HG03066 (cell line): ENCODE measurements around the gene SCUBE2.

Source experiments
- ATAC-seq: cut with Tn5 transposase; IDR thresholded peaks from one replicate; pipeline ENCODE4 v1.9.1; 2021; ENCODE audit warnings: low read depth; ENCODE audit not compliant: unreplicated experiment

SCUBE2 gene

DNA sequence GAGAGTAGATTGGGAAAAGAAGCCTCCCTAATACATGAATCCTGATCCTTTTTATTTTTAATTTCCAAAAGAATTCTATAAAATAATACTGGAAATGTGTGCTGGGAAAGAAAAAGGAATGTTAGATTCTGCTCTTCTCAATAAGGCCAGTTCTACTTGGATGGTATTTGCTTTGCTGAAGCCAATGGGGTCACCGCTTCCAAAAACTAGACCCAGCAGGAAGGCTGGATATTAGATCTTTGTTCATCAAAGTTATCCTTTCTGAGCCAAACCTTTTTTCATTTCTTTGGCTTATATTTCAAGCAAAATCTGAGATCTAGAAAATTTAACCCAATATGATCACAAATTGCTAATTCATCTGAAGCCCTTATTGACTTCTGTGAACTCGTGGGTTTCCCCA is 41.4 kb downstream of the SCUBE2 start:
- no peak for ATAC-seq

DNA sequence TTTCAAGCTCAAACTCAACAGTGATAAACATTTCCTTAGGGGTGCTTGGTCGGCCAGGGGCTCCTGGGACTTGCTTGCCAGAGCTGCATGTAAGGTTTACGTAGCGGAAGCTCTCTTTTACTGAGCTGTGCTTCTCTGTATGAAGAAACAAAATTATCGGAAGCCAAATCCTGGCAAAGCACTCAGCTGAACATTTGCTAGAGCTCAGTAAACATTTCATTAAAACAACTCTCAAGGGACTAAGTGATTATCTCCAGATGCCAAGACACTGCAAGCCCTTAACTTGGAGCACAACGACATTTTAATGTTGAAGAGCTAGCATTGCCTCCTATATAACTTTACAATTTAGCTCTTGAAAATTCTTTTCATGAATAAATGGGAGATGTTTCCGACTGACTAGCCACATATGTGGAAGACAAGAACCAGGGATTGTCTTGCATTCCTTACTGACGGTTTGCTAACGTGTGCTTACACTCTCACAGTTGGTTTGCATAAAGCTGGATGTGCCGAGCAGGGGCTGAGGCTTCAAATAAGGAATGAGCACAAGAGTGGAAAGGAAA is 43.4 kb downstream of the SCUBE2 start:
- no peak for ATAC-seq

DNA sequence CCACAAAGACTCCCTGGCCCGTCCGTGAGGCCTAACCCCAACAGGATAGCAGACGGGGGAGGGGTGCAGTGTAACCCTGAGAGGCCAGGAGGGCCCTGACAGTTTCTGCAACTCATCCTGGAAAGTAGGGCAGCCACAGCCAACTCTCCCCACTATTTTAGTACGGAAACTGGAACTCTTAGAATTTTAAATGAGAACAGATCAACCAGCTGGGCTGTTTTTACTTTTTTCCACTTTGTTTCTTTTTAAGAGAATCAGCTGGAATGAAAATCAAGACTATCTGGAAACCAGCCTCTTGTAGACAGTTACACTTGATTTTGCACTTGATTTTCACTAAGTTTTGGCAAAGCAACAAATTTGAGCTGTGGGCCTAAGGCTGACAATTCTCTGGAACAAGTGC is 44.9 kb downstream of the SCUBE2 start:
- no peak for ATAC-seq

DNA sequence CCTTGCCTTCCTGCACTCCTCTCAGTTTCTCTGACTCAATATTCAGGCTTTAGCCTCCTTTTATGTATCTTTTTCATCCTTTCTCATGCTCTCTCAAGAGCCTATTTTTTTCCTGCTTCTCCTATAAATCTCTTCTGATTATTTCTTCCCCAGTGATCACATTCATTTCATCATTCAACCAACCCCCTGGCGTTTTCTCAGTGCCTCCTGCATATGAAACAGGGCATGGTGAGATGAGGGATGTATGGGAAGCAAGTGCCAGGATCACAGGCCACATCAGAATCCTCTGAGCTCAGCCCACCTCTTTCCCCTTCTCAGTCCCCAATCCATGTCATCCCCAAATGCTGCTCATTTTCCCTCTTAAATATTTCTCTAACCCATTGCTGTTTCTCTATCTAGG is 48.9 kb downstream of the SCUBE2 start:
- ATAC-seq, result no peak

DNA sequence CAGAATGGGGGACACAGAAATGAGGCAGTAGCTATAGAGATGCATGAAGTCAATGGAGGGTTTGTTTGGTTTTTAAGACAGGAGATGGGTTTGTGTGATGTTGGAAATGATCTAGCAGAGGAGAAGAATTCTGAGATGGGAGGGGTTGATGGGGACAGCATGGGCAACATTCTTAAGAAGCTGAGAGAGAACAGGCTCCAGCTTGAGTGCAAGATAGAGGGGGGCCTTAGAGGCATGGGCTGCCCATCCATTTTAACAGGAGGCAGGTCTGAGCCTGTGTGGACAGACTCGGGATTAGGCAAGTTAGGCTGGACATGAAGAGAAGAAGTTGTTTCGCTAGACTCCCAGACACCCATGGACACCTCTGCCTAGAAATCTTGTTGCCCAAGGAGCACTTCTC is 49.7 kb downstream of the SCUBE2 start:
- no peak for ATAC-seq

DNA sequence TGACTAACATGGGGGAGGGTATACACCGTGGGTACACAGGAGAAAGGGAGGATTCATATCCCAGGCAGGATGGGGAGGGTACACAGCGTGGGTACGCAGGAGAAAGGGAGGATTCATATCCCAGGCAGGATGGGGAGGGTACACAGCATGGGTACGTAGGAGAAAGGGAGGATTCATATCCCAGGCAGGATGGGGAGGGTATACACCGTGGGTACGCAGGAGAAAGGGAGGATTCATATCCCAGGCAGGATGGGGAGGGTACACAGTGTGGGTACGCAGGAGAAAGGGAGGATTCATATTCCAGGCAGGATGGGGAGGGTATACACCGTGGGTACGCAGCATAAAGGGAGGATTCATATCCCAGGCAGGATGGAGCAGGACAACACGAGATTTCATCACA is 51.0 kb downstream of the SCUBE2 start:
- ATAC-seq, result no peak

DNA sequence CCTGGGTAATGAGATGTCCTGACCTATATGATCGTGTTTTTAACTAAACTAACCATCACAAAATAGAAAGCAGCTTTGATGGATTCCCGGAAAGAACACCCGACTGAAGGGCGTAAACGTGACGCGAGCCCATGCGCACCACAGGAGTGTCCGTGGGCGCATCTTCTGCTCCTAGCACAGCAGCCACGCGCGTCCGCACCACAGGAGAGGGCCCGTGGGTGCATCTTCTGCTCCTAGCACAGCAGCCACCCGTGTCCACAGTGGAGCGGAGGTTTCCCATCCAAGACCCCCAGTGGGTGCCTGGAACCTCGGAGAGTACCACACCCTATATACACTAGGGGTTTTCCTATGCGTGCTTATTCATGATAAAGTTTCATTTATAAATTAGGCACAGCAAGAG is 51.5 kb downstream of the SCUBE2 start:
- ATAC-seq, result no peak

DNA sequence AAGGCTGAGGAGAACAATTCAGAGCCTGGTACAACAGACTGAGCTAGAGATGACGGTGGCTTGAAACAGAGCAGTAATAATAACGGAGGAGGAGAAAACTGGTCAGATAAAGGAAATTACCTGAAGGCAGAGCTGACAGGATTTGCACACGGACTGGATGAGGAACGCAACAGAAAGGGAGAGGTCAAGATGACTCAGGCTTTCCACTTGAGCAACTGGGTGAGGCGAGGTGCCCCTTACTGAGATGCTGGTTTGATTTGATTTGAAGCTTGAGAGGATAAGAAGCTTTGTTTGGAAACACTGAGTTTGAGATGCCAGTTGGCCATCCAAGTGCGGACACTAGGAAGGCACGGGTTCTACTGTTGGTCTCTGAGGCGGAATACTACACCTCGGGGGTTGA is 52.2 kb downstream of the SCUBE2 start:
- no peak for ATAC-seq

DNA sequence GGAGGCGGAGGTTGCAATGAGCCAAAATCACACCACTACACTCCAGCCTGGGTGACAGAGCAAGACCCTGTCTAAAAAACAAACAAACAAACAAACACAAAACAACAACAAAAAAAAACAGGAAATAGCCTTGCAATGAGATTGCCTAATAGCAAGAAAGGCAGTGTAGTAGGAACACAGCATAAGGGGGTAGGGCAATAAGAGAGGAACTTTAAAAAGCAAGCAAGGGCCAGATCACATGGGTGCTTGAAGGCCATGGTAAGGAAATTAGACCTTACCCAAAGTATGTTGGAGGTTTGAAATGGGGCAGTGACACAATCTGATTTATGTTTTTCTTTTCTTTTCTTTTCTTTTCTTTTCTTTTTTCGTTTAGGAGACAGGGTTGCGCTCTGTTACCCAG is 52.9 kb downstream of the SCUBE2 start:
- ATAC-seq, result no peak

DNA sequence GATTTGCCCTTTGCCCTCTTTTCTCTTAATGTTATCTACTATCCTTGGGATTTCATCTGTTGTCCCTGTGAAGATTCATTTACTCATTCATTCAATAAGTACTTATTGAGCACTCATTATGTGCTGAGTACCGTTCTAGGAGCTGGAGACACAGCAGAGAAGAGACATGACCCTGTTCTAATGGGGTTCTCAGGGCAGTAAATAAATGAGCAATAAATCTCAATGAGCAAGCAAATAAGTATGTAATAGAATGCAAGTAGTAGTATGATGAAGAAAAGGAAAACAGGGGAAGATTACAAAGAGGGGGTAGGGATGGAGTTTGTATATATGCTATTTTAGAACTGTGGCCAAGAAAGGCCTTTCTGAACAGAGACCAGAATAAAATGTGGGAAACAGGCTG is 53.4 kb downstream of the SCUBE2 start:
- ATAC-seq, result no peak

DNA sequence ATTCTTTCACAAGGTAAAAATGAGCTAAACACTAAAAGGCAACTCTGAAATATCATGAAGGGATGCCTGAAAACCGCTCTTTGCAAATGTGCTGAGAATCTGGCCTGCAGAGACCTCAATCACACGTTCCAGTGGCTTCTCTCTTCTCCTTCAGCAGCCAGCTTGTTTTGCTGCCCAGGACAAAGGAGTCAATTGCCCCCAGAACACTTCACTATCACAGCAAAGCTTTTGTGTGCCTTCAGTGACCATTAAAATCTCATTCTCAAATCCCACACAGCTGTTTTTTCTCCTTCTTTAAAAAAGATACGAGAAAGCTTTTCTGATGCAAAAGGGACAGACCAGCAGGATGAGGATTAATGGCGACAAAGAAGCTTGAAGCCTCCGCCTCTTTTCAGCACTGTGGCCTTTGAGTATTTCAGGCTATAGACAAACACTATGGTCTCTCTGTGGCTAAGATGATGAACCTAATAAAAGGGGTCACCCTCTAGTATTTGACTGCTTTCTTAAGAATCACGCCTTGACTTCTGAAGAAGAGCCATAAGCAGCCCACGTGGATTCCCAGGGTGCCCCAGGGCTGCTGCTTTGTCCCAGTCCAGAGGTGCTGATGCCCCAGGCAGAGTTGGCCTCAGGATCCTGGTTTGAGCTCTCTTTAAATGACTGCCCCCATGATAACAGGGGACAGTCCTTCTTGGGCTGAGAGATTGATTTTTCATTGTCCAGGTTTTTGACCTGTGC is 54.2 kb downstream of the SCUBE2 start:
- ATAC-seq, result no peak

DNA sequence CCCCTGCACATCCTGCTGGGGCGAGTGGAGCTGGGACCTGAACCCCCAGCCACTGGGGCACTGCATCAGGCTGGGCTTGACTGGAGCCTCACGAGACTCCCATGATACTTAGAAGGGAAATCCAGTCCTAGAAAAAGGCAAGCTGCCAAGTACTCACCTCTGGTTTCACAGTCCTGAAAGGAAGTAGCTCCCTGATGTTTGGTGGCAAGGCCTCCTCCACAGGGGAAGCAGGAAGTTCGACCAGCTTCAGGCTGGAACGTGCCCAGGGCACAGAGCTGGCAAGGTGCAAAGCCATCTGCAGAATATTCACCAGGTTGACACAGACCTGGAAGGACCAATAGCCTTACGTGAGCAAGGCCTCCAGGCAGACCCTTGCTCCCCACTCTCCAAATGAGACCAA is 60.8 kb downstream of the SCUBE2 start:
- no peak for ATAC-seq

DNA sequence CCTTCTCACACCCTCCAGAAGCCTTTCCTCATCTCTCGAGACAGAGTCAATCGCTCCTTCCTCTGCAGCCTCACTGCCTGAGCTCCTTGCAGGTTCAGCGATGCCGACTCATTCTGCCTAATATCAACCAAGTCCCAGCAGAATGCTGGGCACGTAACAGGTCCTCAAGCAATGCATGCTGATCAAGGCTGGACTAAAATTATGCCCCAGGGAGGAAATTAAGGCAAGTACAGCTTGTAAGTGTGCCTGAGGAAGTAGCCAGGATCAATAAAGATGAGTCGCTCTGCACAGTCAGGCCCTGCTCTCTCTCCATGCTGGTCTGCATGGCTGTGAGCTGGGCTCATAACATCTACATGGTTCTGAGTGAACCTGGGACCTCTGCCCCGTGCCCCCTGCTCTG is 62.0 kb downstream of the SCUBE2 start:
- ATAC-seq, result no peak

DNA sequence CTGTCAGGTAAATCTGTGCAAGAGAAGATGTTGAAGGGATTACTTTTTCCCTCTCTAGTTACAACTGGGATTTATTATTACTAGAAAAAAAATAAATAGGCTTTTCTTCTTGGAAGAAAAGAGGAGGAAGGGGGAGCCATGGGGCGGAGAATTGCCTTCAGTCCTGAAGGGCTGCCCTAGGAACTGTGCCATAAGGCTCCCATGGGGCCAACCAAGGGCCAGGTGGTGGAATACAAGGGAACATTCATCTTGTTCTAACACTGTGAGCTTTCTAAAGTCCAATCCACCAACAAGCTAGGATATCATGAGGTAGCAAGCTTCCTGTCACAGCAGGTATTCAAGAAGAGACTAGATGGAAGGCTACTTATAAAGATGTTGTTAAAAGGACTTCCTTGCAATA is 62.8 kb downstream of the SCUBE2 start:
- ATAC-seq, result no peak

DNA sequence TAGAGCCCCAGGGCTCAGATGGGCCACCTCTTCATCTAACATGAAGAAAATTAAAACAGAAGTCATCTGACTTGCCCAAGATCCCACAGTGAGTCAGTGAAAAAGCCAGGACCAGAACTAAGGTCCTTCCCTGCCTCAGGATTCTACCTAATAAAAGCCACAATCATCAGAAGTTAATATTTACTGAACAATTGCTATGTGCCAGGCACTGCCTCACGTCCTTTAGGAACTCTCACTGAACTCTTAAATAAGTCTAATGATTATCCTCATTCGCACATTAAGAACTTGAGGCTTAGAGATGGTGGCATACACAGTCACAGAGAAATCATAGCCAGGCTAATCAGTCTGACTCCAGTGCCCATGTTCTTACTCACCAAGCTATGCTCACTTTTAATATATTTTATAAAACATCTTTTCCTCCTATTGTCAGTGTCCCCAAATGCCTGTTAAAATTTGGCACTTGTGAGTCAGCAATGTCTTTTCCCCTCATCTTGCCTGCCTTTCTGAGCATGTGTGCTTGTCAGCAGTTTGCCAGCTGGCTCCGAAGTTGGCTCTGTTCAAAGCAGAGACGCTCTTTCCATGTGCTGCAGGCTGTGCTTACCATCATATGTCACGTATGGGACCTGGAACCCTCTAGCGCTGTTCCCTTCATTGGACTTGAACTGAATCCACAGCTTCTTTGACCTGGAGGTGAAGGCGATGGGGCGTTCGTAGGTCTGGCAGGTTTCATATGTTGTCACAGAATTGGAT is 66.1 kb downstream of the SCUBE2 start:
- no peak for ATAC-seq

DNA sequence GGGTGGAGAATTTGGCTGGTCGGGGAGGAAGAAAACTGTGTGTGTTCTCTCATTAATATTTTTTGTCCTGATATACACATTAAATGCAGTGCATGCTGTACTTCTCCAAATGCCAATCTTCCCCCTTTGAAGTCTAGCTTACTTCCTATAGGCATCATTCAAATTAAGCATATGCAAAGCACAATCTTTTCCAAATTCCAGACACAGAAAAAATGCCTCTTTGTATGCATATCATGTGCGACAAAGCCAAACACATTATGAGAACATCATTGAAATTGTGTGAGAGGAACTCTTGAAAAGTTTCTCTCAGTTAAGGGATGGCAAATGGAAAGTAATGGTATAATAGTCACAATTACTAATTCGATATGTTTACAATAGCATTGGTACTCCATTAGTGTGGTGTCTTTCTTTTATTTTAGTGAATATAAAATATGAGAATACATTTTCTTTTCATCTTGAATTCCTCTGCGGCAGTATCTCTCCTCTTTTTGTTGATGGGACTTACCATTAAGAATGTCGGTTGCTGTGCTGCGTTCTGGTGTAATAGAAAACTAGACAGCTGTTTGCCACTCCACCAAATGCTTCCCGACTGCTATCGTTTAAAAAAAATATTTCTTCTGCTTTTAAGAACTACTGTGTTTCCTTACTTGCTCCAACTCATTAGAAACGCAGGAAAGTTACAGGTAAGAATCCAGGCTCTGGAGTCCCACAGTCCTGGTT is 68.3 kb downstream of the SCUBE2 start:
- no peak for ATAC-seq

DNA sequence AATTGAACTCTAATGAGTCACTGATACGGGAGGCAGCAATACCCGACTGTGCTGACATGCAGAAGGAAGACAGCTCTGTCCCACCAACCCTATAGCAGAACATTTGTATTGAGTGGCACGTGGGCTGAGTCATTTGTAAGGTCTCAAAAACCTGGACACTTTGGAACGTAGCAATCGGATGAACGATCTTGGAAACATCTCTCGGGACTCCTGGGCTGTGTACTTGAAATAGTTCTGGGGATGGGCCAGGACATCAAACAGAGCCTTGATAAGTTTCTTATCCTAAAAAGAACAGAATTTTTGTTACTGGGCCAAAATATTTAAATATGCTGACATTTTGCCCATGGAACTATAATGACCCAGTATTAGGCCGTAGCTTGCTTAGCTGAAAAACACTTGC is 70.5 kb downstream of the SCUBE2 start:
- ATAC-seq, result no peak

DNA sequence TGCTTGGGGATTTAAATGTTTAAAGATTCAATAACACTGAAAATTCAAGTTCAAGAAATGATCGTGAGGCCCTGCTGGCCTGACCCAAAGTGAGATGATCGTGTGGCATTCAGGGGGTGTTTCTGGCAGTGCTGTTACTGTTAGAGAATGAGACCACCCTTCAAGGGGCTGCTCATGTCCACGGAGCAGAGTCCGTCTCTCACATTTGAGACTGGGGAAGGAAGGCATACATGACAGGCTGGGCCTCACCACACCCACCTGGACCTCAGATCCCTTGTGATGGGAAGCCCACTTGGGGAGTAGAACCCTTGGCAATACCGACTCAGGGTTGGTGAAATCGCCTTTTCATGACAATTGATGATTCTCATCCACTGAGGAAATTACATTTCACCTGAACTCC is 71.5 kb downstream of the SCUBE2 start:
- ATAC-seq, result no peak

DNA sequence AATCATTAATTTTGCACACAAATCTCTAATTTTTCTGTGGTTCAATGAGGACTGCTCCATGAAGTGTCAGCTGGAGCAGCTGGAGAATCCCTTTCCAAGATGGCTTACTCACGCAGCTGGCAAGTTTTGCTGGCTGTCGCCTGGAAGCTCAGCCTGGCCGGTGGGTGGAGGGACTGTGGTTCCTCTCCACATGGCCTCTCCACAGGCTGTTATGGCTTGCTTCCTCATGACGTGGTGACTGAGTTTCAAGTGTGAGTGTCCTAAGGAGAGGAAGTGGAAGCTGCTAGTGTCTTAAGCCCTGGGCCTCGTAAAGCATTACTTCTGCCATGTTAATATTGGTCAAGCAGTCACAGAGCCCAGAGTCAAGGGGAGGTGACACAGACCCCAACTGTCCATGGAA is 73.6 kb downstream of the SCUBE2 start:
- ATAC-seq, result no peak

DNA sequence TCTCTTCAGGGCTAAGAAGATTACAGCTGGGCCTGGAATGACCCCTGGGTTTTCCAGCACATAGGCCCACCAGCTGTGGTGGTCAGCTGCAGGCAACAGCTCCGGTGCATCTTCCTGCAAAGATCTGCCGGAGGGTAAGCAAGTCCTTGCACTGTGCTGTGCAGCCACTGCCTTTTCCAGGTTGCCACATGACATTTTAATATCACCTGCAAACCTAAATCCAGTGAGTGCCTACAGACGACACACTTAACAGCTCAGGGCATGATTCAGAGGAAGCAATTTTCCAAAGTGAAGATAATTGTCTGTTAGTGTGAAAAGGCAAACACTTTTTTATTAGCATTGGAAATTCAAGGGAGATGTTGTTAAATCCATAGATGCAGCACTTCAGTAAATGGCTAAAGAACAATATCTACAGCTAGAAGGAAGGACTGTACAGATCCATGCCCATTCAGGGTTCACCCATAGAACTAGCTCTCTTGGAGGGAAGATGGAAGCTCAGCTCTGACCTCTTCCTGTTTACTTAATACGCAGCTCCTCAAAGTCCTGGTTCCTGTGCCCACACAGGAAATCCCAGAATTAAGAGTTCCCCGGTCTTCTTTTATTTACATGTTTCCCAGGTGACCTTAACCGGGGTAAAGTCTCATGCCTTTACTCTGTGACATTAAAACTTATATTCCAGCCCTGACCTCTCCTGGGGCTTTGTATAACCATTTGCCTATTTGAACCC is 74.3 kb downstream of the SCUBE2 start:
- ATAC-seq, result no peak

DNA sequence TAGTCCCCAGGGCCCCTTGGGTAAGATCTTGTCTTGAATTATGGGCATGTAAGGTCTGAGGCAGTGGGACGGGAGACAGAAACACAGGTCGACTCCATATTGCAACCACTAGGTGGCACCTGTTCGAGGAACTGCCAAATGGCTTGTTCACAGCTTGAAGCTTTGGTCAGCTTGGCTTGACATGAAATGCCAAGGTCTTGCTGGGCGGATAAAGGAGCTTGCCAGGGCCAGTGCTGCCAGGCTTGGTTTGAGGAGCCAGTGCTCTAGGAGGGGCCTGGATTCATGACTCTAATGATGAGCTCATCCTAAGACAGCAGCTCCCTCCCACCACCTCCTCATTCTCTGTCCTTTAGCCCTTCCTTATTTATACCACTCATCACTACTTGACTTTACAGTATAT is 75.7 kb downstream of the SCUBE2 start:
- ATAC-seq, result peak; percentile 75
